ENCODE measurements around the gene BTG1.

BTG1 gene

DNA sequence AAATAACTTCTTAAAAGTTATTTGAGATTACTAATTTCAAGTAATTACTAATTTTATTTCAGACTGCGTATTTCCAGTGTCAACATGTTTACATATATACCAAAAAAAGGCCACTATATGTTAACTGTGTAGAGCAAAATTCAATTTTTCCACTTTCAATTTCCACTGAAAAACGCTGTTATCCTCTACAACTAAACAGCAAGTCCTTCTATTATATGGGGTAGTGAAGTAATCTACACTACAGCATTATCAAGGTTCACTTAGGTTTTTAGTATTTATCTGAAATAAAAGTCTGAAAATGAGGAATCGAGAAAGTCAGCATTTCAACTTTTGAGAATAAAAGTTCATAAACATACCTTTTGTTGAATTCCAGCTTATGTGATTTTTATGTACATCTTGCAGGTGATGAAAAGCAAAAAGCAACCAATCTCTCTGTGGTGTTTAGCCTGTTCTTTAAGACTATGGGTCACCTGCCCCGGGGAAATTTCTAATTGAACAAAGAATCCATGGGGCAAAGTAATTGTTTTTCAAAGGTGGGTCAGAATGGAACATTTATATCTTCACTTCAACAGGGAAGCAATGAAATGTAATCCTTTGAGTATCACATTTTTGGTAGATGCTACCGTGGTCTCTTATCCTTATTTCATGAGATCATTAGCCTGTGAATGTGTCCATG is 3.3 kb downstream of the BTG1 start:
- Histone ChIP-seq H3K4me3 (ENCODE audit: low read depth in 1 of 5, low read length in 5 of 5) (peak overlapping the region; percentile 97 to 99 (median 99)), H3K9ac (ENCODE audit: low read length in 5 of 5) (peak overlapping the region; percentile 96 to 98 (median 97)), H3K27ac (ENCODE audit: low read depth, low read length) (peak overlapping the region; percentile 100), H3K36me3 (ENCODE audit: control insufficient read depth in 5 of 5, insufficient read depth in 5 of 5, low read length in 5 of 5) (peaks cover 2 to 28% (median 10%) of the 10 kb centered on the region in 5 donors), H3K9me3 (ENCODE audit: control insufficient read depth in 5 of 5, low read length in 5 of 5) (no peaks in the 10 kb centered on the region), H3K27me3 (ENCODE audit: control insufficient read depth in 5 of 5, insufficient read depth in 4 of 5, low read length in 5 of 5) (no peaks in the 10 kb centered on the region), H3K4me1 (ENCODE audit: control insufficient read depth in 5 of 5, insufficient read depth in 5 of 5, low read length in 5 of 5) (peaks cover 7 to 68% (median 59%) of the 10 kb centered on the region in 5 donors)

GRCh38 chr12:92141591-92142121 is 4.0 kb downstream of the BTG1 start:
- Histone ChIP-seq H3K27me3 (ENCODE audit: control insufficient read depth in 5 of 5, insufficient read depth in 4 of 5, low read length in 5 of 5) (no peaks in the 10 kb centered on the region), H3K4me1 (ENCODE audit: control insufficient read depth in 5 of 5, insufficient read depth in 5 of 5, low read length in 5 of 5) (peaks cover 12 to 70% (median 61%) of the 10 kb centered on the region in 5 donors), H3K36me3 (ENCODE audit: control insufficient read depth in 5 of 5, insufficient read depth in 5 of 5, low read length in 5 of 5) (peaks cover 2 to 28% (median 10%) of the 10 kb centered on the region in 5 donors), H3K9me3 (ENCODE audit: control insufficient read depth in 5 of 5, low read length in 5 of 5) (no peaks in the 10 kb centered on the region), H3K27ac (ENCODE audit: low read depth, low read length) (peak overlapping the region; percentile 100), H3K4me3 (ENCODE audit: low read depth in 1 of 5, low read length in 5 of 5) (peak overlapping the region; percentile 97 to 99 (median 99)), H3K9ac (ENCODE audit: low read length in 5 of 5) (peak overlapping the region; percentile 96 to 98 (median 97))

- H3K27me3 ChIP-seq (ENCODE audit: control insufficient read depth in 5 of 5, insufficient read depth in 4 of 5, low read length in 5 of 5): no peaks in the 10 kb centered on the region
- H3K36me3 ChIP-seq (ENCODE audit: control insufficient read depth in 5 of 5, insufficient read depth in 5 of 5, low read length in 5 of 5): peaks cover 2 to 28% (median 10%) of the 10 kb centered on the region in 5 donors
- no peaks in the 10 kb centered on the region for H3K9me3 ChIP-seq (ENCODE audit: control insufficient read depth in 5 of 5, low read length in 5 of 5)
- peak overlapping the region; percentile 100 for H3K27ac ChIP-seq (ENCODE audit: low read depth, low read length)
- H3K4me1 ChIP-seq (ENCODE audit: control insufficient read depth in 5 of 5, insufficient read depth in 5 of 5, low read length in 5 of 5): peaks cover 12 to 71% (median 63%) of the 10 kb centered on the region in 5 donors
- peak overlapping the region; percentile 43 to 98 (median 97) for H3K9ac ChIP-seq (ENCODE audit: low read length in 5 of 5)
- peak overlapping the region; percentile 97 to 99 (median 99) for H3K4me3 ChIP-seq (ENCODE audit: low read depth in 1 of 5, low read length in 5 of 5)
Observed at GRCh38 chr12:92140896-92141536, 4.6 kb downstream of the BTG1 start.

- Histone ChIP-seq H3K4me1 (ENCODE audit: control insufficient read depth in 5 of 5, insufficient read depth in 5 of 5, low read length in 5 of 5) (peaks cover 9 to 72% (median 70%) of the 10 kb centered on the region in 5 donors), H3K4me3 (ENCODE audit: low read depth in 1 of 5, low read length in 5 of 5) (peak overlapping the region; percentile 97 to 99 (median 99)), H3K9me3 (ENCODE audit: control insufficient read depth in 5 of 5, low read length in 5 of 5) (no peaks in the 10 kb centered on the region), H3K27ac (ENCODE audit: low read depth, low read length) (peak overlapping the region; percentile 100), H3K9ac (ENCODE audit: low read length in 5 of 5) (peak overlapping the region in 4 of 5 donors; percentile 43 to 98 (median 96)), H3K36me3 (ENCODE audit: control insufficient read depth in 5 of 5, insufficient read depth in 5 of 5, low read length in 5 of 5) (peaks cover 2 to 28% (median 10%) of the 10 kb centered on the region in 5 donors), H3K27me3 (ENCODE audit: control insufficient read depth in 5 of 5, insufficient read depth in 4 of 5, low read length in 5 of 5) (no peaks in the 10 kb centered on the region)
Observed at GRCh38 chr12:92140156-92140555, 5.5 kb downstream of the BTG1 start.

DNA sequence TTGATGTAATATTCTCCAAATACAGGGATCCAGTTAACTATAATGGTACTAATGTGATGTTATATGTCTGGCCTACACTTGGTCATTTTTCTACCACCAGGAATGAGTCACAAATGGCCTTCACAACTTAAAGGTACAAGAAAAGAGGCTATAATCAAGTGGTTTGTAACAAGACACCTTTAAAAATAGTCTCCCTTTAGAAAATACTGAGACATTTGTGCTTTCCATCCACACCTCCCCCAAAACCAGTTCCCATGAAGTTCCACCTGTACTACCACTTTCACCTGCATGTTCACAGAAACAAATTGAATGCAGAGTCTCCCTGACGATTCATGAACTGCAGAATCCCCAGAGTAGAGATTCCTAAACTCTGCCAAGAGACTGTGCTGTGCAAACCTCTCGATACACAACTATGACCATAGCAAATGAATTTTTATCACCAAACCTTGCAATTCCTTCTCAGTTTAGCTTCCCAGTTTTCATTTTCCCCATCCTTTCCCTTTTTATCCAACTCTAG is 6.0 kb downstream of the BTG1 start:
- no peaks in the 10 kb centered on the region for H3K27me3 ChIP-seq (ENCODE audit: control insufficient read depth in 5 of 5, insufficient read depth in 4 of 5, low read length in 5 of 5)
- H3K4me1 ChIP-seq (ENCODE audit: control insufficient read depth in 5 of 5, insufficient read depth in 5 of 5, low read length in 5 of 5): peaks cover 9 to 77% (median 74%) of the 10 kb centered on the region in 5 donors
- peak overlapping the region; percentile 97 to 99 (median 99) for H3K4me3 ChIP-seq (ENCODE audit: low read depth in 1 of 5, low read length in 5 of 5)
- H3K27ac ChIP-seq (ENCODE audit: low read depth, low read length): peak overlapping the region; percentile 100
- H3K9ac ChIP-seq (ENCODE audit: low read length in 5 of 5): peak overlapping the region; percentile 43 to 98 (median 96)
- H3K36me3 ChIP-seq (ENCODE audit: control insufficient read depth in 5 of 5, insufficient read depth in 5 of 5, low read length in 5 of 5): peaks cover 2 to 28% (median 10%) of the 10 kb centered on the region in 5 donors
- no peaks in the 10 kb centered on the region for H3K9me3 ChIP-seq (ENCODE audit: control insufficient read depth in 5 of 5, low read length in 5 of 5)

GRCh38 chr12:92138626-92139025 is 7.0 kb downstream of the BTG1 start:
- H3K4me3 ChIP-seq (ENCODE audit: low read depth in 1 of 5, low read length in 5 of 5): peak overlapping the region; percentile 47 to 99 (median 98)
- H3K9me3 ChIP-seq (ENCODE audit: control insufficient read depth in 5 of 5, low read length in 5 of 5): no peaks in the 10 kb centered on the region
- H3K27me3 ChIP-seq (ENCODE audit: control insufficient read depth in 5 of 5, insufficient read depth in 4 of 5, low read length in 5 of 5): no peaks in the 10 kb centered on the region
- peak overlapping the region in 4 of 5 donors; percentile 16 to 96 (median 50) for H3K9ac ChIP-seq (ENCODE audit: low read length in 5 of 5)
- H3K36me3 ChIP-seq (ENCODE audit: control insufficient read depth in 5 of 5, insufficient read depth in 5 of 5, low read length in 5 of 5): peaks cover 2 to 27% (median 10%) of the 10 kb centered on the region in 5 donors
- peaks cover 10 to 84% (median 80%) of the 10 kb centered on the region in 5 donors for H3K4me1 ChIP-seq (ENCODE audit: control insufficient read depth in 5 of 5, insufficient read depth in 5 of 5, low read length in 5 of 5)
- H3K27ac ChIP-seq (ENCODE audit: low read depth, low read length): peak overlapping the region; percentile 100

GRCh38 chr12:92138144-92138543 is 7.5 kb downstream of the BTG1 start:
- Histone ChIP-seq H3K4me3 (ENCODE audit: low read depth in 1 of 5, low read length in 5 of 5) (peak overlapping the region; percentile 47 to 99 (median 98)), H3K36me3 (ENCODE audit: control insufficient read depth in 5 of 5, insufficient read depth in 5 of 5, low read length in 5 of 5) (peaks cover 0 to 22% (median 5%) of the 10 kb centered on the region in 5 donors), H3K27ac (ENCODE audit: low read depth, low read length) (peak overlapping the region; percentile 100), H3K4me1 (ENCODE audit: control insufficient read depth in 5 of 5, insufficient read depth in 5 of 5, low read length in 5 of 5) (peaks cover 14 to 85% (median 83%) of the 10 kb centered on the region in 5 donors), H3K9me3 (ENCODE audit: control insufficient read depth in 5 of 5, low read length in 5 of 5) (no peaks in the 10 kb centered on the region), H3K9ac (ENCODE audit: low read length in 5 of 5) (peak overlapping the region; percentile 16 to 96 (median 44)), H3K27me3 (ENCODE audit: control insufficient read depth in 5 of 5, insufficient read depth in 4 of 5, low read length in 5 of 5) (no peaks in the 10 kb centered on the region)

GRCh38 chr12:92136965-92137721 is 8.5 kb downstream of the BTG1 start:
- H3K4me3 ChIP-seq (ENCODE audit: low read depth in 1 of 5, low read length in 5 of 5): peak overlapping the region; percentile 47 to 99 (median 98)
- peak overlapping the region; percentile 100 for H3K27ac ChIP-seq (ENCODE audit: low read depth, low read length)
- no peaks in the 10 kb centered on the region for H3K9me3 ChIP-seq (ENCODE audit: control insufficient read depth in 5 of 5, low read length in 5 of 5)
- peaks cover 0 to 14% (median 0%) of the 10 kb centered on the region in 5 donors for H3K36me3 ChIP-seq (ENCODE audit: control insufficient read depth in 5 of 5, insufficient read depth in 5 of 5, low read length in 5 of 5)
- H3K4me1 ChIP-seq (ENCODE audit: control insufficient read depth in 5 of 5, insufficient read depth in 5 of 5, low read length in 5 of 5): peaks cover 14 to 95% (median 81%) of the 10 kb centered on the region in 5 donors
- H3K27me3 ChIP-seq (ENCODE audit: control insufficient read depth in 5 of 5, insufficient read depth in 4 of 5, low read length in 5 of 5): no peaks in the 10 kb centered on the region
- H3K9ac ChIP-seq (ENCODE audit: low read length in 5 of 5): peak overlapping the region in 4 of 5 donors; percentile 42 to 96 (median 60)

- Histone ChIP-seq H3K9ac (ENCODE audit: low read length in 5 of 5) (peak overlapping the region in 3 of 5 donors; percentile 35 to 96 (median 52)), H3K27ac (ENCODE audit: low read depth, low read length) (peak overlapping the region; percentile 100), H3K36me3 (ENCODE audit: control insufficient read depth in 5 of 5, insufficient read depth in 5 of 5, low read length in 5 of 5) (peaks cover 0 to 6% (median 0%) of the 10 kb centered on the region in 5 donors), H3K9me3 (ENCODE audit: control insufficient read depth in 5 of 5, low read length in 5 of 5) (no peaks in the 10 kb centered on the region), H3K4me3 (ENCODE audit: low read depth in 1 of 5, low read length in 5 of 5) (peak overlapping the region; percentile 14 to 99 (median 60)), H3K27me3 (ENCODE audit: control insufficient read depth in 5 of 5, insufficient read depth in 4 of 5, low read length in 5 of 5) (no peaks in the 10 kb centered on the region), H3K4me1 (ENCODE audit: control insufficient read depth in 5 of 5, insufficient read depth in 5 of 5, low read length in 5 of 5) (peaks cover 14 to 98% (median 82%) of the 10 kb centered on the region in 5 donors)
Observed at GRCh38 chr12:92136026-92136730, 9.5 kb downstream of the BTG1 start.

Measured in subcutaneous abdominal adipose tissue (tissue), 5 donors.